ENCODE results near the gene PROC. TPM values are rescaled to one million over a fixed set of nuclear protein-coding genes. Genes with fewer than 3 reads are reported as not detected.
A peak's percentile ranks its signal among the peaks of the same experiment; 100 is the strongest.

PROC gene
- total and polyA plus RNA-seq, 2 donors (not counting 1 experiment from before 2014, with no cell fraction given) = not detected

GRCh38 chr2:127423478-127423843, 5.2 kb downstream of the PROC start:
- Histone ChIP-seq H3K4me1 (ENCODE audit: control insufficient read depth, extremely low read depth, insufficient read depth, low read length) (no peaks in the 10 kb centered on the region), H3K79me2 (ENCODE audit: control insufficient read depth, insufficient read depth, low read length) (no peaks in the 10 kb centered on the region), H3K27me3 (ENCODE audit: control insufficient read depth, insufficient read depth, low read length) (peaks cover 26% of the 10 kb centered on the region), H3K9ac (ENCODE audit: insufficient read depth, low read length) (no peak overlapping the region), H3K36me3 (ENCODE audit: control insufficient read depth, insufficient read depth, low read length) (no peaks in the 10 kb centered on the region), H4K20me1 (ENCODE audit: control insufficient read depth, extremely low read depth, insufficient read depth, low read length) (no peaks in the 10 kb centered on the region), H3K4me2 (ENCODE audit: extremely low read depth, insufficient read depth, low read length) (peak overlapping the region; percentile 15), H3K9me3 (ENCODE audit: control insufficient read depth, insufficient read depth, low read depth, low read length) (no peaks in the 10 kb centered on the region), H3K27ac (ENCODE audit: insufficient read depth, low read length) (no peak overlapping the region), H3K4me3 (replicated peaks in 1 of 4; ENCODE audit: control extremely low read depth in 1 of 4, insufficient read depth in 1 of 4, low read depth in 3 of 4, low read length in 4 of 4) (peak overlapping the region; percentile 22 to 36 (median 26)), H2AFZ (ENCODE audit: low read length) (no peak overlapping the region)
- TF ChIP-seq EZH2 (IDR thresholded peaks at IDR 0.05; ENCODE audit: low read length, missing control alignments) = peak; percentile 72
- TF ChIP-seq, protein P1, sequence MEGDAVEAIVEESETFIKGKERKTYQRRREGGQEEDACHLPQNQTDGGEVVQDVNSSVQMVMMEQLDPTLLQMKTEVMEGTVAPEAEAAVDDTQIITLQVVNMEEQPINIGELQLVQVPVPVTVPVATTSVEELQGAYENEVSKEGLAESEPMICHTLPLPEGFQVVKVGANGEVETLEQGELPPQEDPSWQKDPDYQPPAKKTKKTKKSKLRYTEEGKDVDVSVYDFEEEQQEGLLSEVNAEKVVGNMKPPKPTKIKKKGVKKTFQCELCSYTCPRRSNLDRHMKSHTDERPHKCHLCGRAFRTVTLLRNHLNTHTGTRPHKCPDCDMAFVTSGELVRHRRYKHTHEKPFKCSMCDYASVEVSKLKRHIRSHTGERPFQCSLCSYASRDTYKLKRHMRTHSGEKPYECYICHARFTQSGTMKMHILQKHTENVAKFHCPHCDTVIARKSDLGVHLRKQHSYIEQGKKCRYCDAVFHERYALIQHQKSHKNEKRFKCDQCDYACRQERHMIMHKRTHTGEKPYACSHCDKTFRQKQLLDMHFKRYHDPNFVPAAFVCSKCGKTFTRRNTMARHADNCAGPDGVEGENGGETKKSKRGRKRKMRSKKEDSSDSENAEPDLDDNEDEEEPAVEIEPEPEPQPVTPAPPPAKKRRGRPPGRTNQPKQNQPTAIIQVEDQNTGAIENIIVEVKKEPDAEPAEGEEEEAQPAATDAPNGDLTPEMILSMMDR (conservative IDR thresholded peaks at IDR 0.05 in 1 of 2, IDR thresholded peaks at IDR 0.05 in 1 of 2; ENCODE audit: low read depth in 1 of 2, low read length in 2 of 2) = no peak
- DNase-seq (ENCODE audit: low read depth in 2 of 2) = no peak

- H3K27ac ChIP-seq (ENCODE audit: insufficient read depth, low read length) = no peak overlapping the region
- no peaks in the 10 kb centered on the region for H3K79me2 ChIP-seq (ENCODE audit: control insufficient read depth, insufficient read depth, low read length)
- DNase-seq (ENCODE audit: low read depth in 2 of 2) = no peak
- H3K9me3 ChIP-seq (ENCODE audit: control insufficient read depth, insufficient read depth, low read depth, low read length) = no peaks in the 10 kb centered on the region
- no peaks in the 10 kb centered on the region for H3K36me3 ChIP-seq (ENCODE audit: control insufficient read depth, insufficient read depth, low read length)
- no peak overlapping the region for H3K9ac ChIP-seq (ENCODE audit: insufficient read depth, low read length)
- peak overlapping the region; percentile 15 for H3K4me2 ChIP-seq (ENCODE audit: extremely low read depth, insufficient read depth, low read length)
- H3K27me3 ChIP-seq (ENCODE audit: control insufficient read depth, insufficient read depth, low read length) = peaks cover 26% of the 10 kb centered on the region
- no peaks in the 10 kb centered on the region for H4K20me1 ChIP-seq (ENCODE audit: control insufficient read depth, extremely low read depth, insufficient read depth, low read length)
- TF ChIP-seq, protein P1 (conservative IDR thresholded peaks at IDR 0.05 in 1 of 2, IDR thresholded peaks at IDR 0.05 in 1 of 2; ENCODE audit: low read depth in 1 of 2, low read length in 2 of 2) = no peak
- TF ChIP-seq EZH2 (IDR thresholded peaks at IDR 0.05; ENCODE audit: low read length, missing control alignments) = no peak
- H3K4me3 ChIP-seq (replicated peaks in 1 of 4; ENCODE audit: control extremely low read depth in 1 of 4, insufficient read depth in 1 of 4, low read depth in 3 of 4, low read length in 4 of 4) = peak overlapping the region in 1 of 4 experiments; percentile 36
- H2AFZ ChIP-seq (ENCODE audit: low read length) = no peak overlapping the region
- H3K4me1 ChIP-seq (ENCODE audit: control insufficient read depth, extremely low read depth, insufficient read depth, low read length) = no peaks in the 10 kb centered on the region
These were observed 5.7 kb downstream of the PROC start for GRCh38 chr2:127423880-127424279.

DNA sequence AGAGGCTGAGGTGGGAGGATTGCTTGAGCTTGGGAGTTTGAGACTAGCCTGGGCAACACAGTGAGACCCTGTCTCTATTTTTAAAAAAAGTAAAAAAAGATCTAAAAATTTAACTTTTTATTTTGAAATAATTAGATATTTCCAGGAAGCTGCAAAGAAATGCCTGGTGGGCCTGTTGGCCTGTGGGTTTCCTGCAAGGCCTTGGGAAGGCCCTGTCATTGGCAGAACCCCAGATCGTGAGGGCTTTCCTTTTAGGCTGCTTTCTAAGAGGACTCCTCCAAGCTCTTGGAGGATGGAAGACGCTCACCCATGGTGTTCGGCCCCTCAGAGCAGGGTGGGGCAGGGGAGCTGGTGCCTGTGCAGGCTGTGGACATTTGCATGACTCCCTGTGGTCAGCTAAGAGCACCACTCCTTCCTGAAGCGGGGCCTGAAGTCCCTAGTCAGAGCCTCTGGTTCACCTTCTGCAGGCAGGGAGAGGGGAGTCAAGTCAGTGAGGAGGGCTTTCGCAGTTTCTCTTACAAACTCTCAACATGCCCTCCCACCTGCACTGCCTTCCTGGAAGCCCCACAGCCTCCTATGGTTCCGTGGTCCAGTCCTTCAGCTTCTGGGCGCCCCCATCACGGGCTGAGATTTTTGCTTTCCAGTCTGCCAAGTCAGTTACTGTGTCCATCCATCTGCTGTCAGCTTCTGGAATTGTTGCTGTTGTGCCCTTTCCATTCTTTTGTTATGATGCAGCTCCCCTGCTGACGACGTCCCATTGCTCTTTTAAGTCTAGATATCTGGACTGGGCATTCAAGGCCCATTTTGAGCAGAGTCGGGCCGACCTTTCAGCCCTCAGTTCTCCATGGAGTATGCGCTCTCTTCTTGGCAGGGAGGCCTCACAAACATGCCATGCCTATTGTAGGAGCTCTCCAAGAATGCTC, 6.6 kb downstream of the PROC start:
- no peak for DNase-seq (ENCODE audit: low read depth in 2 of 2)

More for the DNA sequence above, 6.6 kb downstream of the PROC start:
- no peaks in the 10 kb centered on the region for H3K79me2 ChIP-seq (ENCODE audit: control insufficient read depth, insufficient read depth, low read length)
- H3K4me1 ChIP-seq (ENCODE audit: control insufficient read depth, extremely low read depth, insufficient read depth, low read length) = no peaks in the 10 kb centered on the region
- no peaks in the 10 kb centered on the region for H4K20me1 ChIP-seq (ENCODE audit: control insufficient read depth, extremely low read depth, insufficient read depth, low read length)
- TF ChIP-seq EZH2 (IDR thresholded peaks at IDR 0.05; ENCODE audit: low read length, missing control alignments) = no peak
- TF ChIP-seq, protein P1 (conservative IDR thresholded peaks at IDR 0.05 in 1 of 2, IDR thresholded peaks at IDR 0.05 in 1 of 2; ENCODE audit: low read depth in 1 of 2, low read length in 2 of 2) = no peak
- peaks cover 26% of the 10 kb centered on the region for H3K27me3 ChIP-seq (ENCODE audit: control insufficient read depth, insufficient read depth, low read length)
- no peak overlapping the region for H3K9ac ChIP-seq (ENCODE audit: insufficient read depth, low read length)
- no peaks in the 10 kb centered on the region for H3K9me3 ChIP-seq (ENCODE audit: control insufficient read depth, insufficient read depth, low read depth, low read length)
- no peak overlapping the region for H2AFZ ChIP-seq (ENCODE audit: low read length)
- H3K27ac ChIP-seq (ENCODE audit: insufficient read depth, low read length) = no peak overlapping the region
- H3K4me2 ChIP-seq (ENCODE audit: extremely low read depth, insufficient read depth, low read length) = no peak overlapping the region
- no peaks in the 10 kb centered on the region for H3K36me3 ChIP-seq (ENCODE audit: control insufficient read depth, insufficient read depth, low read length)
- H3K4me3 ChIP-seq (replicated peaks in 1 of 4; ENCODE audit: control extremely low read depth in 1 of 4, insufficient read depth in 1 of 4, low read depth in 3 of 4, low read length in 4 of 4) = no peak overlapping the region
